ENCODE data around the gene ATG101.
A peak's percentile ranks its signal among the peaks of the same experiment; 100 is the strongest.

ATG101 gene

GRCh38 chr12:52058631-52059361 is 11.0 kb upstream of the ATG101 start:
- no peak for TF ChIP-seq ZNF274 (IDR thresholded peaks at IDR 0.05; ENCODE audit: low read depth, low read length)
- H3K4me3 ChIP-seq (ENCODE audit: low read length) = no peak overlapping the region

- H3K4me3 ChIP-seq (ENCODE audit: low read length) = no peak overlapping the region
- no peak for TF ChIP-seq ZNF274 (IDR thresholded peaks at IDR 0.05; ENCODE audit: low read depth, low read length)
Measured at GRCh38 chr12:52059582-52060497, 9.9 kb upstream of the ATG101 start.

- H3K4me3 ChIP-seq (ENCODE audit: low read length) = no peak overlapping the region
- no peak for TF ChIP-seq ZNF274 (IDR thresholded peaks at IDR 0.05; ENCODE audit: low read depth, low read length)
Measured at GRCh38 chr12:52060498-52061177, 9.1 kb upstream of the ATG101 start.

GRCh38 chr12:52061470-52062166 is 8.2 kb upstream of the ATG101 start:
- TF ChIP-seq ZNF274 (IDR thresholded peaks at IDR 0.05; ENCODE audit: low read depth, low read length) = no peak
- H3K4me3 ChIP-seq (ENCODE audit: low read length) = no peak overlapping the region

GRCh38 chr12:52062167-52063081 is 7.4 kb upstream of the ATG101 start:
- no peak overlapping the region for H3K4me3 ChIP-seq (ENCODE audit: low read length)
- TF ChIP-seq ZNF274 (IDR thresholded peaks at IDR 0.05; ENCODE audit: low read depth, low read length) = no peak

DNA sequence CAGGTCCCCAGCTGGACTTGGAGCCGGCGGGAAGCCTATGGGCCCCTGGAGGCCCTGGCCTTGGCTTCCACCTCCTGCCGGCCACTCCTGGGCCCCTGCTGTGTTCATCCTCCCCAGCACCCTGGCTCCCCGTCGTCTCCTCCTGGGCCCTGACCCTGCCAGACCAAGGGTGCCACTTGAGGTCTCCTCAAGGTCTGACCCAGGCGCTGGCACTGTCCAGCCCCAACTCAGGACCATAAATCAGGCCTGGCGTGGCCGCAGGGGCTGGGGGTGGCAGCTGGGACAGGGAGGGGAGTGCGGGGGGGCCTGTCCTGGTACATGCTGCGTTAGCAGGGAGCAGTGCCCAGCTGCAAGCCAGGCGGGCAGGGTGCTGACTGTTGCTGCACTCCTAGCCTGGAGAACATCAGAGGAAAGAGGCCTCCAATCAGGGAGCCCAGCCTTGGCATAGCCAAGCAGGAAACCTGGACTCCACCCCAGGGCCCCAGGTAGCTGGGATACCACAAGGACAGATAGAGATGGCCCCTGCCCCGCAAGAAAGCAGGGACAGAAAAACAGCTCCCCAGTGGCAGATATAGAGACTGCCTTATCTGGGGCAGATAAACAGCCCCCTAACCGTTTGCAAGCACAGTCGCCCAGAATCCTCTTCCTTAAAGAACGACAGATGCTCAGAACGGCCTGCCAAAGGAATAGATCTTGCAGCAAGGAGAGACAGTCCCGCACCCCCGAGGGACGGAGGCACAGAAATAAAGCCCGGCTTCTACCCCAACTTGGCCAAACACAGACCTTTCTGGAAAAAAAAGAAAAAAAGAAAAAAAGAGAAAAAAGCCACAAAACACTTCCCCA is 6.5 kb upstream of the ATG101 start:
- H3K4me3 ChIP-seq (ENCODE audit: low read length) = no peak overlapping the region
- TF ChIP-seq ZNF274 (IDR thresholded peaks at IDR 0.05; ENCODE audit: low read depth, low read length) = no peak

- H3K4me3 ChIP-seq (ENCODE audit: low read length) = no peak overlapping the region
- TF ChIP-seq ZNF274 (IDR thresholded peaks at IDR 0.05; ENCODE audit: low read depth, low read length) = no peak
Measured at GRCh38 chr12:52063981-52064649, 5.7 kb upstream of the ATG101 start.

GRCh38 chr12:52066346-52067080 is 3.3 kb upstream of the ATG101 start:
- no peak overlapping the region for H3K4me3 ChIP-seq (ENCODE audit: low read length)
- no peak for TF ChIP-seq ZNF274 (IDR thresholded peaks at IDR 0.05; ENCODE audit: low read depth, low read length)

DNA sequence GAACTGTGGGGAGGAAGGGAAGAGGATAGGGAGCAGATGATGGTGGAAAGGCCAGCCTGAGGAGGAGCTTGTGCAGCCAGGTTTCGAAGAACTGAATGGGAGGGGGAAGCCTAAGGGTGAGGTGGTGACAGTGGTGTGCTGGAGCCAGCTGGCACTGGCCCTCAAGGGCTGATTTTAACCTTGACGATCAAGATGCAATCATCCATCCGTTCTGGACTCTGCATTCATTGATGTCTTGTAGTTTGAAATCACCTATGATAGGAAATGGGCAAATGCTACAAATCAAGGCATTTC is 2.8 kb upstream of the ATG101 start:
- no peak for TF ChIP-seq ZNF274 (IDR thresholded peaks at IDR 0.05; ENCODE audit: low read depth, low read length)
- H3K4me3 ChIP-seq (ENCODE audit: low read length) = no peak overlapping the region

DNA sequence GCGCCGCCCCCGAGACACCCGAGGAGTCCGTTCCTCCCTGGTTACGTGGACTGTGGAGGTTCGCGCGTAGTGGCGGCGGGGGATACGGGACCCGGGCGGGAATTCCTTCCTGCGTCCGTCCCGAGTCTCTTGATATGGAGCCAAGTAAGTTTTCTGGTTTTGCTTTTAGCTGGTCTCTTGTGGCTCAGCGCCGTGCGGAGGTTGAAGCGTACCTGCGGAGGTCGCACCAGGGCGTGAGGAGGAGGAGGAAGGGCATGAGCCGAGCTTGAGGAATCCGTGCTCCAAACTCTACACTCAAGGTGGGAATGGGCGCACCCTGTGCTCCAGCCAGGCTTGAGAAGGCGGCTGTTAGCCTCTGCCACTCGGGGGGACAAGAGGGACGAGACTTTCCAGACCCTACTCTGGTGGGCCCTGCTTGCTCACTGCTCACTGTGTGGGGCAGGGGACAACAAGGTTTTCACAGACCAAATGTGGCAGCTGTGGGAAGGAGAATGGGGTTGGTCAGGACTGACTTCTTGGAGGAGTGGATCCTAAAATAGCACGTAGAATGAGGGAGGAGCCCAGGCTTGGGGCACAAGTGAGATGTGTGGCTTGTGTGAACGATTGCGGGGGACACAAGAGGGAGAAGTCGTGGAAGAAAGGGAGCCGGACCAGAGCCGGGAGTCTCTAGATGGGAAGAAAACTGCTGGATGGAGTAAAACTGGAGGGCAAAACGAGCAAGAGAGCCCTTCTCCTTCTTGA is 577 bp downstream of the ATG101 start:
- H3K4me3 ChIP-seq (ENCODE audit: low read length) = peak overlapping the region; percentile 80
- TF ChIP-seq ZNF274 (IDR thresholded peaks at IDR 0.05; ENCODE audit: low read depth, low read length) = no peak
